RWPE1 (cell line): ENCODE data around the gene SORBS1.
A peak's percentile ranks its signal among the peaks of the same experiment; 100 is the strongest.
"Not testable (repeated sequence)": the region's sequence is repeated elsewhere in the genome, so short reads cannot be mapped to it uniquely, and the experiment has no call there.

Source experiments
- CTCF ChIA-PET: fragments of 350-600 bp; sonication (Branson Sonifier 250); formaldehyde crosslinking; extraction: SDS; loops from one replicate; lab custom pipeline; 2021; lab: Yijun Ruan, JAX
- POLR2A ChIA-PET: fragments of 400-600 bp; formaldehyde crosslinking; extraction: SDS; loops from one replicate; lab custom pipeline; 2020; ENCODE audit warnings: antibody characterized with exemption; ENCODE audit not compliant: low non-redundant PET; lab: Yijun Ruan, JAX
- DNase-seq: peaks from one replicate; pipeline ENCODE4 v3.0.0; 2012; ENCODE audit warnings: low spot score
- H3K27ac ChIP-seq: fragments of 450-650 bp; 2 replicates; pipeline ENCODE4 v1.5.1; 2017
- CTCF ChIP-seq: fragments of 450-650 bp; conservative IDR thresholded peaks from 2 replicates; pipeline ENCODE4 v1.5.1; 2017; ENCODE audit warnings: low read depth, mild to moderate bottlenecking

Gene SORBS1

GRCh38 chr10:95475003-95475383 lies 86.2 kb downstream of the SORBS1 start:
- CTCF ChIA-PET = interaction anchor here (0.7 to 1.0 kb wide), 2 partner anchors 15 to 45 kb away, joined by 3 to 5 read pairs; no protein-coding TSS in a partner anchor
- TF ChIP-seq CTCF = no peak
- POLR2A ChIA-PET = no interaction called here
- no peak for DNase-seq
- no peak overlapping the region for H3K27ac ChIP-seq

GRCh38 chr10:95474228-95475002 lies 86.8 kb downstream of the SORBS1 start:
- ChIA-PET CTCF (interaction anchor here (0.5 to 1.0 kb wide), 3 partner anchors 16 to 635 kb away, joined by 3 to 5 read pairs (median 3); no protein-coding TSS in a partner anchor), POLR2A (no interaction called here)
- peak; percentile 38 for DNase-seq
- TF ChIP-seq CTCF = no peak
- H3K27ac ChIP-seq = no peak overlapping the region

GRCh38 chr10:95472304-95473088 lies 88.7 kb downstream of the SORBS1 start:
- no peak for DNase-seq
- TF ChIP-seq CTCF = no peak
- no peak overlapping the region for H3K27ac ChIP-seq
- ChIA-PET CTCF (interaction anchor here (0.6 to 1.3 kb wide), 4 partner anchors 9 to 117 kb away, joined by 3 to 6 read pairs (median 4); no protein-coding TSS in a partner anchor), POLR2A (no interaction called here)

- no peak overlapping the region for H3K27ac ChIP-seq
- ChIA-PET POLR2A (no interaction called here), CTCF (interaction anchor here (1.4 kb wide), 1 partner anchor 23 kb away, joined by 4 read pairs; no protein-coding TSS in a partner anchor)
- TF ChIP-seq CTCF = no peak
- DNase-seq = no peak
These were observed 91.5 kb downstream of the SORBS1 start for GRCh38 chr10:95469676-95470075.

GRCh38 chr10:95469251-95469650 lies 91.9 kb downstream of the SORBS1 start:
- no peak for DNase-seq
- POLR2A ChIA-PET = no interaction called here
- H3K27ac ChIP-seq = no peak overlapping the region
- CTCF ChIA-PET = interaction anchor here (0.6 to 1.4 kb wide), 2 partner anchors 23 to 1056 kb away, joined by 3 to 4 read pairs; no protein-coding TSS in a partner anchor
- TF ChIP-seq CTCF = no peak

- POLR2A ChIA-PET, CTCF ChIA-PET, DNase-seq, H3K27ac ChIP-seq: not testable (repeated sequence)
These were observed 93.5 kb downstream of the SORBS1 start for GRCh38 chr10:95467642-95468041.
